NCI-H2029 (cell line): Measurements from ENCODE around the gene LBHD1.

ENCODE experiments used
- DNase-seq: peaks from one replicate; lab custom pipeline; 2025; lab: John Stamatoyannopoulos, UW

The LBHD1 gene

GRCh38 chr11:62615521-62615920, 56.5 kb downstream of the LBHD1 start:
- DNase-seq = no peak

- no peak for DNase-seq
Measured at GRCh38 chr11:62614275-62614674, 57.8 kb downstream of the LBHD1 start.

GRCh38 chr11:62613291-62613778, 58.7 kb downstream of the LBHD1 start:
- DNase-seq = peak; percentile 20
